RPMI7951 (cell line): Measurements from ENCODE around the gene HNRNPM. TPM values are rescaled to one million over a fixed set of nuclear protein-coding genes. Genes with fewer than 3 reads are reported as not detected.

Experiments used
- DNase-seq: peaks from one replicate; pipeline ENCODE4 v3.0.0-alpha.2; 2012; ENCODE audit warnings: low read depth
- total RNA-seq: library from RNA; depleted of rRNA; stranded (reverse); fragments of >200 nt; shearing (Covaris generic); gene quantifications from 2 replicates; pipeline ENCODE4 v1.2.3, GENCODE V29; 2014

HNRNPM gene
- total RNA-seq, 1 experiment from 2014 or later = 44.6 TPM

DNA sequence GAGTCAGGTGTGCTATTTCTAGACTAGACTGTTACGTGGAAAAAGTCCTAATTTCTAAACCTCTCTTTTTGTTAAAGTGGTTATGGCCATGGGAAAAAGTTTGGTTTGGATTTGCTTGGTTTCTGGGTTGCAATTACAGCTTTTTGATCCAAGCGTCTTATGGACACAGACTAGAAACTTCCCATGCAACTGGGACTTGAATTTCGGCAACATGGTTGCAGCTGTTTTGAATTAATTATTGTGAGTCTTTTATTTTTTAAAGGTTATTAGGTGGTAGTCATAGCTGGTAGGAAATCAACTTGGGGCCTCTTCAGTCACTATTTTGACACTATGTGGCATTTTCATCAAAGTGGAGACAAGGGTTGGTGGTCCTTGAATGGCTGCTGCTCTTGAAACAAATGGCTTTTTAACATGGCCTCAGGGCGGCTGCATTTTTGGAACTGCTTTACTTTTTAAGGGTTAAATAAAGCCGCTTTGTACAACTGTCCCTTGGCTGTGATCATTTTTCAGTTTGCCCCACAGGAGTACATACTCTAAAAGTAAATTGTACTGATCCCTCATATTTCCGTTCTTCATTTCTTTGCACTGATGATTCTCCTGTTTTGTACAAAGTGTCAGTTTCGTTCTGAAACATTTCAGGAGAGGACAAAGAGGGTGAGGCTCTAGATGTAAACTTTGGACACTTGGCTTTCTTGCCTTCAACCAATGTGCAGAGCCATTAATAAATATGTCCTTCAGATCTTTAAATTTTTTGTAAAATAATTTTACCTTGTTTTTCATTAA is 15.9 kb downstream of the HNRNPM start:
- no peak for DNase-seq

DNA sequence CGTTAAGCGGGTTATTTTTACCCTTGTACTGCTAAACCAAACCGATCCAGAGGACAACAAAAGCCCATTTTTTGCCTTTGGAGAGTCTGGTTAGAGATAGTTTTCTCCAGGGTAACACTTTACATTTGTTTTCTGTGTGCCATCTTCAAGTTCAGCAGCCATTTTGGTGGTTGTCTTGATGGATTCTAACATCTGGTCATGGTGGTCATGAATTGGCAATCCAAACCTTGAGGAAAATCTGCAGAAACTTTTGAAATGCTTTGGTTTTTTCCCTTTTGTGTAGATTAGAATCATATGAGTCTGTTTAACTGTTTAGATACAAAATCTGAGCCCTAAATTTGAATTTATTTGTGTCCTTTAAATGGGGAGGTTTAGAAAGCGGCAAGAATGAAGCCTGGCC is 16.6 kb downstream of the HNRNPM start:
- no peak for DNase-seq

DNA sequence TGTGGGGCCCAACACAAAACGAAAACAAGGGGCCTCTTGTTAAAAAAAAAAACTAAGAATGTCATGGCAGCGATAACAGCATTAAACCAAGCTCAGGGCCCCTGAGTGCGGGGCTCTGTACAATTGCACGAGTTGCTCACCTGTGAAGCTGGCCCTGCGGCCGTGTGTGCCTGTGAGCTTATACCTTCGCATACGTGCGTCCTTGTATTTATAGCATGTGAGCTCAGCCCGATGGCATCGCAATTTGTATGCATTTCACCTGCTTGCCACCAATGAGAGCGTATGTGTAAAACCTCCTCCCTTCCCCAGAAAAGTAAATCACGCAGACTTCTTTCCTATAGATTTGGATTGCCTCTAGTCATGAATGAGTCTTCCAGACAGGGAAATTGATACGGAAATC is 17.1 kb downstream of the HNRNPM start:
- DNase-seq = no peak

DNA sequence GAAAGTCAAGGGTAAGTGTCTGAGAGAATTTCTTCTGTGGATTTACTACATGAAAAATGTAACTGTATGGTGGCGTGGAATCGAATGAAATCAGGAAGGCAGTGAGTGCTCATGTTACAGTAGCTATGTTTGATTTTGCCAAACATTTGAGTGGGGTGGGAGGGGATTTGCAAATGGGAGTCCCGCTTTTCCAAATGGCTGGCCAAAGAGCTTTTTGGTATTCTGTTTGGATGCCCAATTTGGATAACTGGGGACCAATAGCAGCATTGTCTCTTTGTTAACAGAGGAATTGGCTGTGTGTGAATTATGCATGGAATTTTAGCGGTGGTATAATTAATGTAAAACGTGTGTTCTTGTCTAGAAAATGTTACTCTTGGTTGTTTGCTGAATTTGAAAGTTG is 17.8 kb downstream of the HNRNPM start:
- no peak for DNase-seq

DNA sequence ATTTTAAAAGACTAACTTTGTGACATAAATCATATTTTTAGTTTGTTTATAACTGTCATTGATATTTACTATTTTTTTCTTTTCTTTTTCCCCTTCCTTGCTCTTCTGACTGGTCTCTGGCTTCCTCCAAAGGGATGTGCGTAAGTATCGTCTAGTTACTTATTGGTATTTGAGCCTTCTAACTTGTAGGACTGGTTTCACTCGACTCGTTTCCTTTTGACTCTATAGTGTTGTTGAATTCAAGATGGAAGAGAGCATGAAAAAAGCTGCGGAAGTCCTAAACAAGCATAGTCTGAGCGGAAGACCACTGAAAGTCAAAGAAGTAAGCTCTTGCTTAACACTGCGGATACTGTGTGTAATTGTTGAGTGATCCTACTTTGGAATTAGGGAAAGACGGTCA is 18.6 kb downstream of the HNRNPM start:
- DNase-seq = no peak

DNA sequence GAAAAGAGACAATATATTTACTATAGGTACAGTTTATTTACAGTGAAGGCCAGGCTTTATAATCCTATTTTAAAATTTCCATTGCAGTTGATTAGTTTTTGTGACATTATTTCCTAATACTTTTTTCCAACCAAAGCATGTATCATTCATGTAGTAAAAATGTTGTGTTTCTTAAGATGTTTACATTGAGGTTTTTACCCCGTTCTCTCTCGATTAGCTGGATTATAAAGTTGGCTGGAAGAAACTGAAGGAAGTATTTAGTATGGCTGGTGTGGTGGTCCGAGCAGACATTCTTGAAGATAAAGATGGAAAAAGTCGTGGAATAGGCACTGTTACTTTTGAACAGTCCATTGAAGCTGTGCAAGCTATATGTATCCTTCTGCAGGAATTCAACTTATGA is 21.2 kb downstream of the HNRNPM start:
- no peak for DNase-seq

DNA sequence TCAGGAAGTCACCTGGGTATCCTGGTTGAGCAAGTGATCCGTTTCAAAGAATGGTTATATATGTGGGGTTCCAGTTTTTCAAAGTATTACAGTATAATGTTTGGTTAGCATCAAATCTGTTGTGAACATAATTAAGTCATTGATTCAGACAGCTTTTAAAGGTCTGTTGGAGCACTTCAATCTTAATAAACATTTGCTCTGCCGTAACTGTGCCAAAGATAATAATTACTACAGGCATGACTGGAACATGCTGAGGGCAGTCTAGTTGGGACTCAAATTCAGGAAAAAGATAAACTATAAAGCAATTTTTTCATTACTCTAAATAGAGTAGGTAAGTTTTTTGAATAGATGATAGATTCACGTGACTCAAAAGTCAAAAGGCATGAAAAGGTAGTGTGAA is 23.3 kb downstream of the HNRNPM start:
- DNase-seq = no peak

DNA sequence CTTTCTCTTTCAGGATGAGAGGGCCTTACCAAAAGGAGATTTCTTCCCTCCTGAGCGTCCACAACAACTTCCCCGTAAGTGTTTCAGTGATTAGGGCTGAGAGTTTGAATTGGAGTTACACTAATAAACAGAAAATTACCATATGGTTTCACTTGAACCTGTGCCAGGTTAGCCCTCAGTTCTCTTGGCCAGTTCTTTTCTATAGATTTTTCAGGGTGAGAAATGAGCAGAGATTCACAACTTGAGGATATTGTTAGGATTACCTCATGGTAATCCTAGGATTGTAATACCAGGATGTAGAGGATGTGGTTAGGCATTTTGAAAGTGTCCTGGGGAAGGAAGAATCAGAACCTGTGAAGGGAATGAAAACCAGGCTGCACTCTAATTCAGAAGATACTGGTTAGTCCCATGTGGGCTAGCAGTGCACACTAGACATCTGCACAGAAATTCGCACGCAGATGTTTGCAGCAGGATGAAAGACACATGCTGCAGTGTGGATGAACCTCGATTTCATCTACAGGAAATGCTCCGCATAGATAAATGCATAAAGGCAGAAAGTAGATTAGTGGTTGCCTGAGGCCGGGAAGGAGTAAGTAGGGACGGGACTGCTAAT is 24.1 kb downstream of the HNRNPM start:
- DNase-seq = no peak

DNA sequence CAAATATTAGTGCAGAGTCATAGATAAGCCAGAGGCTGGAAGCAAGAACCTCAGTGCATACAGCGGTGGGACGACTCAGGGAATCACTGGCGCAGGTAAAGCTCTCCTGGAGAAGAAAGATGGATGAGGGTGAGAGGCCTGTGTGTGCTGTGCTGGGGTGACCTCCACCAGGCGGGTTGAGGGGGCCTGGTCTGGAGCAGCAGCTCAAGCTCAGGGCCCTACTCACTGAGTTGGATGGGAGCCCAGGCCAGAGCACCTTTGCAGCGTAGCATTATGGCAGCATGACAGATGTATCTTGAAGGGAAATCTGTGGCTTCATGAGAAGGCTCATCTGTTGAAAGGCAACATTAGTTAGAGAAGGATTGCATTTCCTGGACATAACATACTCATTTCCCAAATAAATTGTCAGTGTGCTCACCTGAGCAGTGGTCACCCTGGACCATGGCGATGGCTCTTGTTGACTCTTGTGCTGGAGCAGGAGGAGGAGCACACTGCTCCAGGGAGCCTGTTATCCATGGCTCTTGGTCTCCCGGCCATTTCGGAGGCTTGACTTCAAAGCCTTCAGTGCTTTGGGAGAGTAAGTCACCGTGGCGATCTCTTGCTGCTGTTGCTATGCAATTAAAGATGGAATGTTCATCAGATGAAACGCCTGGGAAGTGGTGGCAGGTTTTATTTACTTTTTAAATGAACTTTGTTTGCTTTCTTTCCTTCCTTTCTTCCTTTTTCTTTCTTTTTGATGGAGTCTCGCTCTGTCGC is 25.0 kb downstream of the HNRNPM start:
- no peak for DNase-seq

DNA sequence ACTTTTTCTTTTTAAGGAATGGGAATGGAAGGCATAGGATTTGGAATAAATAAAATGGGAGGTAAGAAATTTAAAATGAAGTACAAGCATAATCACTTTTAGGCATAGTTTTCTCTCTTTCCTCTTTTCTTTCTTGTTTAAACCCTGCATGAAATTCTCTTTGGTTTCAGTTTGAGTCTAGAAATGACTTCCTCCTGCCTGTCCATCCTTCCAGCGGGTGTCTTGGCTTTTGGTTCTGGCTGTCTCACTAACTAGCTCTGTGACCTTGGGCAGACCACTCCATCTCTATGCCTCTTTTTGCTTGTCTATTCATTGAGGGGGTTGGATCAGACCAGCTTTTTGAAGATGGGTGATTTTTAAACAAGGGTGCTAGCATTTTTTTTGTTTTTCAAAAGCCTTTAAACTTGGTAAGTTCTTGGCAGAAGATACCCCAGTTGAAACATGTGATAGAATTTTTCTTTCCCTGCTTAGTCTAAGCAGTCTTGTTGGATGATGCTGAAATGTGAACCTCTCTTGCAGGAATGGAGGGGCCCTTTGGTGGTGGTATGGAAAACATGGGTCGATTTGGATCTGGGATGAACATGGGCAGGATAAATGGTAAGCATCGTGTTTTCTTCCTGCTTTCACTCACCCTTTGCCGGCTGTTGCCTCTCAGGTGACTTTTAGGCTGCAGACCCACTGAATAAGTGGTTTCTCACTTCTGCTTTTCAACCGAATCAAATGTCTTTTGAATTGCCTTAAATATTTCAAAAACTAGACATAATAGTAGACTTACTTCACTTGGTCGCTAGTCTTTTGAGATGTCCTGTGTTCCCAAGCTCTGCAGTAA is 29.1 kb downstream of the HNRNPM start:
- DNase-seq = no peak

DNA sequence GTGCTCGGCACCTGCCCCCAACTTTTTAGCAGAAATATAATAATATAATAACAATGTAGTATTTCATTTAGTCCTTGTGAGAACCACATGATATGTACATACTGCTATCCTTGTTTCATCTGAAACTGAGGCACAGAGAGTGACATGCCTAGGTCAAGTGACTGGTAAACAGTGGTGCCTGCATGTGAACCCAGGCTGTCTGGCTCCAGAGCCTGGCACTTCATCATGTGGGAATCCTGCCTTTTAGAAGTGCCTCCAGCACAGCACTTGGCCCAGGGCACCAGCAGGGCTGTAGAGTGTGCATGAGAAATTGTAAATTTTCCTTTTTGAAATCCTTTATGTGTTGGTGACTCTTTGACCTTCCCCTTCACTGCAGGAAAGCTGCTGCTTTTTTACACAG is 30.2 kb downstream of the HNRNPM start:
- DNase-seq = no peak

DNA sequence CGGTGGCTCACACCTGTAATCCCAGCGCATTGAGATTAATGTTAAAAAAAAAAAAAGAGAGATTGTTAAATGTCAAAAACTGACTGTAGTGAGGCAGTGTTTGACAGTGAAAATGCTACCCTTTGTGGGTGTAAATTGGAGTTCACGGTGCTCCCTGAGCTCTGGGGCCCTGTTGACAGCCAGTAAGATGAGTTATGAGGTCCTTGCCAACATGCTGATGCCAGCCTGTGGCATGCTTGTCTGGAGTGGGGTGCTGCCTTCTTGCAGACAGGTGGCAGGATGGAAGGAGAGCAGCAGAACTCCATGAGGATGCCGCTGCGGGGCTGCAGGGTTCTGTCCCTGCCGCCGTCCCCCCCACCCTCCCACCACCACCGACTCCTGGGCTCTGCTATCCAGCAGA is 31.7 kb downstream of the HNRNPM start:
- no peak for DNase-seq

DNA sequence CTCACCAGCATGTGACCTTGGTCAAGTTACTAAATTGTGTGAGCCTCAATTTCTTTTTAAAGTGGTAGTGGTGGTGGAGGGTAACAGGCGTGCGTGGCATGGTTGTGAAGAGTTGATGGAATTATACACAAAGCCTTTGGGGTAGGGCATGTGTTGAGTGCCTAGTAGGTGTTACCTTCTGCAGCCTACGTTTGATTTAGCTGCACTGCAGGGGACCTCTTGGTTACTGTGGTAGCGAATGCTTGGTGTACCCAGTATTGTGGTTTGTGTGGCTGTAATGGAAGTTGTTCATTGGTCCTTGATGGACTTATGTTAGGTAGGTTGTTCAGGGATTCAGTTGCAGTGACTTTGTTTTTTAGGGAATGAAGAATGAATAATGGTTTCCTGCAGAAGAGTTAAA is 33.1 kb downstream of the HNRNPM start:
- DNase-seq = no peak

DNA sequence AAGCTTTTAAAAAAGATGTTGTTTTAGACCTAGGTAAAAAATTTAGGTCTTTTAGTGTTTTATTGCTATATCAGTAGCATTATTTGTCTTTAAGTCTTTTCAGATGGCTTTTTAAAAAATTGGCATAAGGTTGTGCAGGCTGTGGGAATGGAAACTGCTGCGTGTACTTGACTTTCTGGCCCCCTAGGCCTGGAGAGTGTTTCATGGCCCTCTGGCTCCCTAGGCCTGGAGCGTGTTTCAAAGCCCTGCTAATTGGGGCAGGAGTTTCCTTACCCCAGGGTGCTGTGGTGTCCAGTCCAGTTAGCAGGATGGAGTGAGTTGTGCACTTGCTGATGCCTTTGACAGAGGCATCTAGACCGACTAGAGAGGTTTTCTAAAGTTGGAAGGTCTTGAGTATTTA is 33.8 kb downstream of the HNRNPM start:
- no peak for DNase-seq

DNA sequence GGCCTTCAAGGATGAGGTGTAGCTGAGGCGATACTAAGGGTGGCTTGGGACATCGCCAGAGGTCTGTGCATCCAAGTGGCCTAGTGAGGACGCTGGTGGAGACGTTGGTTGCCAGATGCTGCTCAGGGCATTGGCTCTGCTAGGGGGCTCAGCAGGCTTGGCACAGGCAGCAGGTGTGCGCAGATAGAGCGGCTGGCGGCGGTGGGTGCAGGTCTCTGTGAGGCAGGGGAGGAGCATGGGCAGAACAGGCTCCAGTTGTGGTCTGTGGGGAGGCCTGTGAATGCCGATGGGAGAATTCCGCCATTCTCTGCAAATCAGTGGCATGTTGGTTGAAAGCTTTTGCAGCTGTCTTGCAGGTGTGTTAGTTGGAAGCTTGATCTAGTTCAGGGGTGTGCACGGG is 36.4 kb downstream of the HNRNPM start:
- no peak for DNase-seq

DNA sequence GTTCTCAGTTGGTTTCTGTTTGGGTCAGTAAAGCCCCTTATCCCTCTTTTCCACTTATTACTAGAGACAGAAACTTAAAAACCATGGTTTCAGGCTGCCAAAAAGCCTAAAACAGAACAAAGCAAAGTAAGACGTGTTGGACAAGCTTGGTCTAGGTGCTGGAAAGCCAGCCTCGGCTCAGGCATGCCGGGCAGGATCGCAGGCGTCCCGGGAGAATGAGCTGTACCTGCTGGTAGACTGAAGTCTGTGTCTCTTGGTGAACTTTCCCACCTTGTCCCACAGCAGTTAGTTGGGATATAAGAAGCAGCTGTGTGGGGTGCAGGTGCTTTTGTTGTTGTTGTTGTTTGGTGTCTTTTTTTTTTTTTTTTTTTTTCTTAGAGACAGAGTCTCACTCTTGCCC is 36.8 kb downstream of the HNRNPM start:
- DNase-seq = no peak

DNA sequence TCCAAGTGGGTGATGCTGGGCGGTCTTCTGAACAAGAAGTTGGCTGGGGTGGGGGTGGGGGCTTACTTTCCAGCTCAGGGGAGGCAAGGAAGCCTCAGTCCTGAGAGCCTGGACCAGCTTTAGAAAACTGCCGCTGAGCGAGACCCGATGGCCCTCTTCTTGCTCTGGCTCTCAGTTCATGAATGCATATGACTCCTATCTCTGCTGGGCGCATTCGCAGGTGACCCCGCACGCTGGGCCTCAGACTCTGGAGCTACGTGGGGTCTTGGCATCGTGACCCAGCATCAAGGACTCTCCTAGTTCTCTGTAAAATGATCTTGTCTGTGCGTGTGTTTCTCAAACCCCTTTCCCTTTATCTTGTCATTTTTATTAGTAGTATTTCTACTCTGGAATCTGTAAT is 37.9 kb downstream of the HNRNPM start:
- DNase-seq = no peak

DNA sequence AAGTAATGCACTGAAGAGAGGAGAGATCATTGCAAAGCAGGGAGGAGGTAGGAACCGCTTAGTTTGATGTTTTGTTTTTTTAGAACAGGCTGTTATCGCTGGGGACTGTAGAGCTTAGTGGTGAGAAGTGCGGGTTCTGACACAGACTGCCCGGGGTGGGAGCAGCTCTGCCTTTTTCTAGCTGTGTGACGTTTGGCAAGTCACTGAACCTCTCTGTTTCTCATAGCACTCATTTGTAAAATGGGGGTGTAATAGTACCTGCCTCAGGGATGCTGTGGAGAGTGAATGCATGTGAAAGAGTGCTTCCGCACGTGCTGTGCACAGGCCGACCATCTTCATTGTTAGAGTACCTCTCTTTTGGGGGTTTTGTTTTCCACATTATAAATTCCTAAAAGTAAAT is 38.4 kb downstream of the HNRNPM start:
- no peak for DNase-seq

DNA sequence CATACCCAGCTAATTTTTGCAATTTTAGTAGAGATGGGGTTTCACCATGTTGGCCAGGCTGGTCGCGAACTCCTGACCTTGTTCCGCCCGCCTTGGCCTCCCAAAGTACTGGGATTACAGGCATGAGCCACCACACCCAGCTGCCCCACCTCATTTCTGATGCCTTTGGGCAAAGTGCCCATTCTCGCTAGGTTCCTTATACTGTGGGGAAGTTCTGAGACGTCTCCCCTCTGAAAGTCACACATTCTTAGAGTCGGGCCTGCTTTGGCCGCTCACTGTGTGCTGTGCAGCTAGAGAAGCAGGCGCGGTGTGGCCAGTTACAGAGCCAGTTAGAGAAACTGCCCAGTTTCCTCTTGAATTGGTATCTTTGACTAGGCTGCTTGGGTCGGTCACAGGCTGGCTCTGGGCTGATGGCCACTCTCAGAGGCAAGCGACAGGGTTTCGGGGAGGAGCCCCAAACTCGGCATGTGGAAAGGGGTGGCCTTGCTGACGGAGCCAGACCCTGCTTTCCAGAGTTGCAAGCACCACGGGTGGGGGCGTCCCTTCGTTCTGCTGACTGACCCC is 39.6 kb downstream of the HNRNPM start:
- no peak for DNase-seq

DNA sequence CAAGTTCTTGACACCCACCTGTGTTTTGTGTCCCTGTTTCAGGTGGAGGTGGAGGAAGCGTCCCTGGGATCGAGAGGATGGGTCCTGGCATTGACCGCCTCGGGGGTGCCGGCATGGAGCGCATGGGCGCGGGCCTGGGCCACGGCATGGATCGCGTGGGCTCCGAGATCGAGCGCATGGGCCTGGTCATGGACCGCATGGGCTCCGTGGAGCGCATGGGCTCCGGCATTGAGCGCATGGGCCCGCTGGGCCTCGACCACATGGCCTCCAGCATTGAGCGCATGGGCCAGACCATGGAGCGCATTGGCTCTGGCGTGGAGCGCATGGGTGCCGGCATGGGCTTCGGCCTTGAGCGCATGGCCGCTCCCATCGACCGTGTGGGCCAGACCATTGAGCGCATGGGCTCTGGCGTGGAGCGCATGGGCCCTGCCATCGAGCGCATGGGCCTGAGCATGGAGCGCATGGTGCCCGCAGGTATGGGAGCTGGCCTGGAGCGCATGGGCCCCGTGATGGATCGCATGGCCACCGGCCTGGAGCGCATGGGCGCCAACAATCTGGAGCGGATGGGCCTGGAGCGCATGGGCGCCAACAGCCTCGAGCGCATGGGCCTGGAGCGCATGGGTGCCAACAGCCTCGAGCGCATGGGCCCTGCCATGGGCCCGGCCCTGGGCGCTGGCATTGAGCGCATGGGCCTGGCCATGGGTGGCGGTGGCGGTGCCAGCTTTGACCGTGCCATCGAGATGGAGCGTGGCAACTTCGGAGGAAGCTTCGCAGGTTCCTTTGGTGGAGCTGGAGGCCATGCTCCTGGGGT is 41.0 kb downstream of the HNRNPM start:
- no peak for DNase-seq

DNA sequence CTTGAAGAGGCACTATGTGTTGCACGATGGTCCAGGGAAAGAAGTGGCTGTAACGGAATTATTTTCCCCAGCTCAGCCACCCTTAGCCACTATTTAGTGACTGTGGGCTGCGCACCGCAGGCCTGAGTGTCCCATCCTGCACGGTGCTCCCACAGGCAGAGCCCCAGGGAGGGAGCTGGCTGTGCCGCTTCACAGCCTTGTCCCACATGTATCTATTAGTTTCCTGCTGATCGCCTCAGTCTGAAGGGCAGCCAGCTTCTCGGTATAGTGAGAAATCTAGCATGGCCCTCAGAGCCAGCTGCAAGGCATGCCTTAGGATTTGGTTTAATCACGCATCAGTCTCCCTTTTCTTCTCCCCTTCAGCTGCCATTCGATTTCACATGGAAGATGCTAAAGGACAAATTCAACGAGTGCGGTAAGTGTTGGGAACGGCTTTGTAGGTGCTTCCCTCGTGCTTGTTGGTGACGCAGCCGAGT is 41.9 kb downstream of the HNRNPM start:
- DNase-seq = no peak
